ENCODE data around the gene BLOC1S6. TPM values are rescaled to one million over a fixed set of nuclear protein-coding genes. Genes with fewer than 3 reads are reported as not detected.

Gene BLOC1S6
- total RNA-seq, 2 donors from 2014 or later = 46.0 to 82.5 TPM

DNA sequence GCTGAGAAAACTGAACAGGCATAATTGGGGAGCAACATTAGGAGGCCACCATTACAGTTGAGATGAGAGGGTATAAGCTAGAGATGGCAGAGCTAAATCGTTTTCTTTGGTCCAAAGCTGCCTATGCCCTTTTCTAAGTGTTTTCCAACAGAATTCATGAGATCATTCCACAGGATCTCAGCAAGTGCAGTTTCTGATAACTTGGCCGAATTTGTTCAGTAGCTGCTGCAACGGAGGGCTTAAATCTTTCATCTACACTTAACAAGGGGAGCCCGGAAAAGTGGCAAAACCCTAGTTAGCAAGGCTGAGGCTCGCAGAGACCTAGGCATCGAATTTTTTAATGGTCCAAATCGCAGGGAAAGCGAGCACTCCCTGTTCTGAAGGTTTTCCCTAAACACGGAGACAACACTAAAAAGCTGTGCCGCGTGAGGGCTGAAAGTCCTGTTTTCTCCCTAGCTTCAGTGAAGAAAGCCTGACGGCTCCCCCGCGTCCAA, 531 bp upstream of the BLOC1S6 start:
- H3K27ac ChIP-seq = peak overlapping the region; percentile 98 to 99
- peak overlapping the region; percentile 91 to 95 for H3K4me3 ChIP-seq
- DNase-seq (ENCODE audit: low spot score) = no peak
- no peak for TF ChIP-seq POLR2A (IDR thresholded peaks at IDR 0.05)
- TF ChIP-seq, protein P1, sequence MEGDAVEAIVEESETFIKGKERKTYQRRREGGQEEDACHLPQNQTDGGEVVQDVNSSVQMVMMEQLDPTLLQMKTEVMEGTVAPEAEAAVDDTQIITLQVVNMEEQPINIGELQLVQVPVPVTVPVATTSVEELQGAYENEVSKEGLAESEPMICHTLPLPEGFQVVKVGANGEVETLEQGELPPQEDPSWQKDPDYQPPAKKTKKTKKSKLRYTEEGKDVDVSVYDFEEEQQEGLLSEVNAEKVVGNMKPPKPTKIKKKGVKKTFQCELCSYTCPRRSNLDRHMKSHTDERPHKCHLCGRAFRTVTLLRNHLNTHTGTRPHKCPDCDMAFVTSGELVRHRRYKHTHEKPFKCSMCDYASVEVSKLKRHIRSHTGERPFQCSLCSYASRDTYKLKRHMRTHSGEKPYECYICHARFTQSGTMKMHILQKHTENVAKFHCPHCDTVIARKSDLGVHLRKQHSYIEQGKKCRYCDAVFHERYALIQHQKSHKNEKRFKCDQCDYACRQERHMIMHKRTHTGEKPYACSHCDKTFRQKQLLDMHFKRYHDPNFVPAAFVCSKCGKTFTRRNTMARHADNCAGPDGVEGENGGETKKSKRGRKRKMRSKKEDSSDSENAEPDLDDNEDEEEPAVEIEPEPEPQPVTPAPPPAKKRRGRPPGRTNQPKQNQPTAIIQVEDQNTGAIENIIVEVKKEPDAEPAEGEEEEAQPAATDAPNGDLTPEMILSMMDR (IDR thresholded peaks at IDR 0.05) = peak in 1 of 4 experiments; percentile 3
- no peaks in the 10 kb centered on the region for H3K27me3 ChIP-seq (replicated peaks; ENCODE audit: insufficient read depth)
- 0% methylated on average over 14 of the region's 14 CpGs for WGBS
- H3K36me3 ChIP-seq = no peaks in the 10 kb centered on the region
- H3K9me3 ChIP-seq = no peaks in the 10 kb centered on the region
- intact Hi-C loops (cut with DNase I) = loop anchor here (1.0 to 10.0 kb wide), 3 partner anchors 64 to 422 kb away; partner anchors contain the start of gene SLC30A4
- no peaks in the 10 kb centered on the region for H3K4me1 ChIP-seq (replicated peaks)

DNA sequence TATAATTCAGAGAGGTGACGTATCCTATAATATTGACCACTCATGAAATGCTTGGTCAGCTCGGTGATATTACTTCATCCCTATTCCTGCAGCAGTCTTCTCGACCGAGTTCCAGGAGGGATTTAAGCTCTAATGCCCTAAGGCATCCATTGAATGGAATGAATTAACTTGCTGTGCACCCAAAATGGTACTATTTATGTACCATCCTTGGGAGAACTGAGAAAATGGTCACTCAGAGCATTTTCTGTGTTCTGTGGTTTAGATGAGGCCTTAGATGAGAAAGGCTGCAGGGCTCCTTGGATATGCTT, 638 bp downstream of the BLOC1S6 start:
- WGBS = under 1% methylated on average over 4 of the region's 4 CpGs
- H3K27ac ChIP-seq = peak overlapping the region; percentile 98 to 99
- no peak for DNase-seq (ENCODE audit: low spot score)
- no peaks in the 10 kb centered on the region for H3K4me1 ChIP-seq (replicated peaks)
- H3K36me3 ChIP-seq = no peaks in the 10 kb centered on the region
- no peaks in the 10 kb centered on the region for H3K27me3 ChIP-seq (replicated peaks; ENCODE audit: insufficient read depth)
- H3K9me3 ChIP-seq = no peaks in the 10 kb centered on the region
- peak overlapping the region; percentile 91 to 95 for H3K4me3 ChIP-seq
- intact Hi-C loops (cut with DNase I) = loop anchor here (5.0 to 10.0 kb wide), 2 partner anchors 186 to 423 kb away; a partner anchor contains a TSS
- no peak for TF ChIP-seq POLR2A (IDR thresholded peaks at IDR 0.05)
- TF ChIP-seq, protein P1 (IDR thresholded peaks at IDR 0.05) = no peak

DNA sequence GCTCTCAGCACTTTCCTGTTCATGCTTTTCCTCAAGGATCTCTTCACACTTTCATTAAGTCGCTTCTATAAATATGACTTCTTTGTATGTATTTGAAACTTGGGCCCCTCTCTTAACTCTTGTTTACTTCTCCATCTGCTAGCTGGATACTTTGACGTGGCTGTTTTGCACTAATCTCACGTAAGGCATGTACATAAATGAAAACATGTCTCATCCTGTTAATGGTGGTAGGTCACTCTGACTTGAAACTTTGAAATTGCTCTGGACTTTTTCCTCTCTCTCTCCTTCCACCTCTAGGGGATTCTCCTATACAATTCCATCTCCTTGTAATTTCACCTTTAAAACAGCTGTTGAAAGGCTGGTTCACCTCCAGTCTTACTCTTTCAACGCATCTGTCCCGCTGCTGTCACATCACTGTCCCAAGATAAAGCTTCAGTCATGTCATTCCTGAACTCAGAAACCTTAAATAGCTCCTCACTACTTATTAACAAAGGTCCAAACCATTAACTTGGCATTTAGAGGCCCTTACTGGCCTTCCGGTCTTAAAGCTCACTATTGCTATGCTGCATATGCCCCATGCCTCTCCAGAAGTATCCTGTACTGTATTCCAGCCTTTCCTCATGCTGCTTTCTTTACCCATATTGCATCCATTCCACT, 1.2 kb downstream of the BLOC1S6 start:
- Histone ChIP-seq H3K36me3 (no peaks in the 10 kb centered on the region), H3K4me1 (replicated peaks) (no peaks in the 10 kb centered on the region), H3K27me3 (replicated peaks; ENCODE audit: insufficient read depth) (no peaks in the 10 kb centered on the region), H3K4me3 (peak overlapping the region; percentile 91 to 95), H3K9me3 (no peaks in the 10 kb centered on the region), H3K27ac (peak overlapping the region; percentile 98 to 99)
- intact Hi-C loops (cut with DNase I) = loop anchor here (5.0 to 10.0 kb wide), 2 partner anchors 186 to 424 kb away; a partner anchor contains a TSS
- WGBS = 25% methylated on average over 6 of the region's 6 CpGs
- DNase-seq (ENCODE audit: low spot score) = no peak
- TF ChIP-seq POLR2AphosphoS5 (IDR thresholded peaks at IDR 0.05) (no peak), POLR2A (IDR thresholded peaks at IDR 0.05) (no peak)
- TF ChIP-seq, protein P1 (IDR thresholded peaks at IDR 0.05) = no peak

DNA sequence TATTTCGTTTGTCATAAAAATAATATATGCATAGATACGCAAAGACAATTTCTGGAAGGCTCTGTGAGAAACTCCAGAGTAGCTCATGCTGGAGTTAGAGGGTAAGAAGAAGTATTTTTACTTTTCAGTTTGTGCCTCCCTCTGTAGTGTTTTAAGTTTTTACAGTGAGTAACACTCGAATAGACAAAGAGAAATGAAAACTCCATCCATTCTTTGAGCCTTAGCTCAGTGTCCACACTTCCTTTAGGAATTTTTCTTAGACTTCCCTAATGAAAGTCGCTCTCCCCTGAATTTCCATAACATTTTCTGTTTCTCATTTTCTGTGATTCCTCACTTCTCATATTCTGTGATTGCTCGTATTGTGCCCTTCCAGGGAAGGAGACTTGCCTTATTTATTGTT, 2.1 kb downstream of the BLOC1S6 start:
- TF ChIP-seq, protein P1 (IDR thresholded peaks at IDR 0.05) = no peak
- TF ChIP-seq POLR2AphosphoS5 (IDR thresholded peaks at IDR 0.05) (no peak), POLR2A (IDR thresholded peaks at IDR 0.05) (no peak)
- no peaks in the 10 kb centered on the region for H3K36me3 ChIP-seq
- H3K9me3 ChIP-seq = no peaks in the 10 kb centered on the region
- DNase-seq (ENCODE audit: low spot score) = no peak
- H3K27ac ChIP-seq = peak overlapping the region in 1 of 2 donors; percentile 99
- H3K4me1 ChIP-seq (replicated peaks) = no peaks in the 10 kb centered on the region
- intact Hi-C loops (cut with DNase I) = loop anchor here (5.0 to 10.0 kb wide), 2 partner anchors 187 to 424 kb away; a partner anchor contains a TSS
- no peaks in the 10 kb centered on the region for H3K27me3 ChIP-seq (replicated peaks; ENCODE audit: insufficient read depth)
- H3K4me3 ChIP-seq = peak overlapping the region; percentile 91 to 95
- 63% methylated on average over 5 of the region's 5 CpGs for WGBS

DNA sequence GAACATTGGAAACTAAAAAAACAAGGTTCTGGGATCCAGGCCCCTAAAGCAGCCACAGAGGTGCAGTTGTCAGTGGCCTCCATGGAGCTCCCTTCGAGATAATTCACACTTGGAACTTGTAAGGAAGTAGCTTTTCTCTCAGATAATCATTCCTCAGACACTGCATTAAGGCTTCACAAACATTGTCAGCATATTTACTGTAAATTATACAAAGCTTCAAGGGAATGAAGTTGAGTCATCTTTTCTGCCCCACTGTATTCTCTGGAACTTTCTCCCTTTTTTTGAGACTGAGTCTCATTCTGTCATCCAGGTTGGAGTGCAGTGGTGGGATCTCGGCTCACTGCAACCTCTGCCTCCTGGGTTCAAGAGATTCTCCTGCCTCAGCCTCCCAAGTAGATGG, 7.1 kb downstream of the BLOC1S6 start:
- TF ChIP-seq POLR2A (IDR thresholded peaks at IDR 0.05) (no peak), POLR2AphosphoS5 (IDR thresholded peaks at IDR 0.05) (no peak)
- TF ChIP-seq, protein P1 (IDR thresholded peaks at IDR 0.05) = no peak
- Histone ChIP-seq H3K27me3 (replicated peaks; ENCODE audit: insufficient read depth) (no peaks in the 10 kb centered on the region), H3K4me1 (replicated peaks) (no peaks in the 10 kb centered on the region), H3K4me3 (no peak overlapping the region), H3K9me3 (no peaks in the 10 kb centered on the region), H3K36me3 (no peaks in the 10 kb centered on the region), H3K27ac (no peak overlapping the region)
- intact Hi-C loops (cut with DNase I) = no loop called here
- 94% methylated on average over 2 of the region's 2 CpGs for WGBS
- DNase-seq (ENCODE audit: low spot score) = no peak

All from prostate gland (tissue), 2 donors.